ENCODE data around the gene CCL8.

GRCh38 chr17:34354637-34355036, 35.4 kb downstream of the CCL8 start:
- no peak for TF ChIP-seq CTCF (IDR thresholded peaks at IDR 0.05)
- TF ChIP-seq POLR2AphosphoS5 (IDR thresholded peaks at IDR 0.05), result no peak
- no peak for TF ChIP-seq EP300 (IDR thresholded peaks at IDR 0.05)
- no peak for TF ChIP-seq POLR2A (IDR thresholded peaks at IDR 0.05)

Data from stomach (tissue), 4 donors.